Embryonic facial prominence (tissue), 1 donor: ENCODE data around the gene YIF1B.

Source experiments
- DNase-seq: peaks from one replicate; pipeline ENCODE4 v3.0.0-alpha.2; 2016; ENCODE audit errors: extremely low spot score

Gene YIF1B

DNA sequence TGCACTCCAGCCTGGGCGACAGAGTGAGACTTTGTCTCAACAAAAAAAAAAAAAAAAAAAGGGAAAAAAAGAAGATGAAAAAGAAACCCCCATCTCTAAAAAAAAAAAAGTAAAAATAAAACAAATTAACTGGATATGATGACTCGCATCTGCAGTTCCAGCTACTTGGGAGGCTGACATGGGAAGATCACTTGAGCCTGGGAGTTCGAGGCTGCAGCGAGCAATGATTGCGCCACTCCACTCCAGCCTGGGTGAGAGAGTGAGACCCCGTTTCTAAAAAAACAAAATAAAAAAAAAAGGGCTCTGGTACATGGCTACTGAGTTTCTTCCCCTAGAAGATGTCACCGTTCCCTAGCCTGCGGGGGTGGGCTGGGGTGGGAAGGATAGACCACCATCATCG is 17.5 kb upstream of the YIF1B start:
- DNase-seq, result no peak

DNA sequence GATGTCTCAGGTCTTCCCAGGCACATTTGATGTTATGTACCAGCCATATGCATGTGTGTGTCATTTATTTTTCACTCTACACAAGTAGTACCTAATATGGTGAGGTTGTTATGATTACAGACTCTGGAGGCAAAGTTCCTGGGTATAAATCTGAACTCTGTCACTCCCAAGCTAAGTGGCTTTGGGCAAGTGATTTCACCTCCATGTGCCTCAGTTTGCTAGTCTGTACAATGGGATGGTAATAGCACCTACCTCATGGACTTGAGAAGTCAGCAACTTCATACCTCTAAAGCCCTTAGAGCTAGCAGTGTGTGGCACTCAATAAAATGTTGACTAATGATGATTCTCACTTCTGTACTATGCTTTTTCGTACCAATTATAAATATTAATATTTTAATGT is 16.0 kb upstream of the YIF1B start:
- no peak for DNase-seq

DNA sequence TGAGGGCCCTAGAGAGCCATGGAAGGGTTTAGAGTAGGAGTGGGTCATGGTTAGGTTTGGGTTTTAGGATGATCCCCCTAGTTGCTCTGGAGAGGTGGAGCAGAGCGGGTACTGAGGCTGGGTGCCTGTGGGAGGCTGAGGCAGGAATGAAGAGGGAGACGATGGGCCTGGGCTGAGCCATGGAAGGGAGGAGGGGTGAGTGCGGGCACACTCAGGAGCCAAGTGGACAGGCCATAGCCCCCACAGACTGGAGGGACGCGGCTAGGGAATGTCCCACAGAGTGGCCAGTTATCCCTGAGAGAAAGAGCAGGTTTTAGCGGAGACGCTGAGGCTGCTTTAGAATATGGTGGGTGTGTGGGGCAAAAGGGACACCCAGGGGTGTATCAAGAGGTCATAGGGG is 13.9 kb upstream of the YIF1B start:
- no peak for DNase-seq

DNA sequence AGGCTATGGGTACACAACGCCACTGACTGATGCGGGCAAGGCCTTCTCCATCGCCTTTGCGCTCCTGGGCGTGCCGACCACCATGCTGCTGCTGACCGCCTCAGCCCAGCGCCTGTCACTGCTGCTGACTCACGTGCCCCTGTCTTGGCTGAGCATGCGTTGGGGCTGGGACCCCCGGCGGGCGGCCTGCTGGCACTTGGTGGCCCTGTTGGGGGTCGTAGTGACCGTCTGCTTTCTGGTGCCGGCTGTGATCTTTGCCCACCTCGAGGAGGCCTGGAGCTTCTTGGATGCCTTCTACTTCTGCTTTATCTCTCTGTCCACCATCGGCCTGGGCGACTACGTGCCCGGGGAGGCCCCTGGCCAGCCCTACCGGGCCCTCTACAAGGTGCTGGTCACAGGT is 10.8 kb upstream of the YIF1B start:
- no peak for DNase-seq

DNA sequence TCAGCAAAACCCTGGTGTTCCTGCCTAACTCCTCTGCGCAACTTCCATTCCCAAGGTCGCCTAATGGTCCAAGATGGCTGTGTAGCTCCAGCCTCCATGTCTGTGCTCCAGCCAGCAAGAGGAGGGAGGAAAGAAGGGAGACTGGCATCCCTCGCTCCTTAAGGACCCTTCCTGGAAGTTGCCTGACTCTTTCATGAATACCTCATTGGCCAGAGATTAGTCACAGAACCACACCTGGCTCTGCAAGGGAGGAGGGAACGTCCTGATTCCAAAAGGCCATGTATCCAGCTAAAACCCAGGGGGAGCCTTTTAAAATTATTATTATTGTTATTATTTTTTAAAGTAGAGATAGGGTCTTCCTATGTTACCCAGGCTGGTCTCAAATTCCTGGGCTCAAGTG is 8.7 kb upstream of the YIF1B start:
- DNase-seq, result no peak

DNA sequence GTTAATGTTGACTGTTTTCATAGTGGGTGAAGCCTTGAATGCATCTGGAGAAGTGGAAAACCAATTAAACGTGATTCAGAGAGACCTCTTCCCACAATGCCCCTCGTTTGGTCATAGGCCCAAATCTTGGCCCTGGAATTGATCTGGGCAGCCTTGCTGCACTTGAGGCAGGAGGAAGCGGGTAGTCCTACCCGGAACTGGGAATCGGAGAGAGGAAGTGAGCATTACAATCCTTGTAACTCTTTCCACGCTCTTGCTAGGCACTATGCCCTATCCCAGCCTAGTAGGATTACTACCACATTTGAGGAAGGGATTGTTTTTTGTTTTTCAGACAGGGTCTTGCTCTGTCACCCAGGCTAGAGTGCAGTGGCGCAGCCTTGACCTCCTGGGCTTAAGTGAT is 7.5 kb upstream of the YIF1B start:
- DNase-seq, result no peak

DNA sequence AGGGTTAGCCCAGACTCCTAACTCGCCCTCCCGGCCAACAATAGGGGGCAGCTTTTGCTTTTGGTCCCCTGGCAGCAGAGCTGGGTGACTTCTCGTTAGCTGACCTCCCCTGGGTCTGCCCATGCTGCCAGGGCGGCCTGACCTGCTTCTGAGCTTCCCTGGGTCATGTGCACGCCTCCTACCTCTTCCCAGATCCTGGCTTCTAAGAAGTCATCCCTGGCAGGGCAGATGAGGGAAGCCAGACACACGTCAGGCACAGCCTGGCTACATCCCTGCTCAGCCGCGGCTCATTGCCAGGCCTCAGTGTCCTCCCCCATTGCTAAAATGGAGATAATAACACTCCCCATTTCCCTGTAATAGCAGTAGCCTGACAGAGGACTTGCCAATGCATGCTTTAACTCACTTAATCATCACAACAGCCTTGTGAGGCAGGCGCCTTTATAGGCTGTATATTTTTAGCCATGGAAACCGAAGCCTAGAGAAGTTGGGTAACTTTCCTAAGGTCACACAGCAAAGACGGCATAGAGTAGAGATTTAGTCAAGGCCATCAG is 6.0 kb upstream of the YIF1B start:
- DNase-seq, result no peak

DNA sequence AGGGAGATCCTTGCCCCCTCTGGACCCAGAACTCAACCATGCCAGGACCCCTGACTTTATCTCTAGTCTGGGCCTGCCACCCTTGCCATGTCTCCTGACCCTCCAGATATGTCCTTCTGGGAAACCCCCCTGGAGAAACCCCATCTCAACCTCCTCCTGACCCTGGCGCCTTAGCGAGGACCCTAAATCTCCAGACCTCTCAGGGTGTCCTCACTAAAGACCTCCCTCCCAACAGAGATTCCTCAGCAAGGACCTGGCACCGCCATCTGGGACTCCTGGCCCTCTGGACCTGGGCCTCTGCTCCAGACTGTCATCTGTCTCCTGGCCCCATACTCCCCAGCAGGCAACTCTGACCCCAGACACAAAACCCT is 5.2 kb upstream of the YIF1B start:
- DNase-seq, result no peak

DNA sequence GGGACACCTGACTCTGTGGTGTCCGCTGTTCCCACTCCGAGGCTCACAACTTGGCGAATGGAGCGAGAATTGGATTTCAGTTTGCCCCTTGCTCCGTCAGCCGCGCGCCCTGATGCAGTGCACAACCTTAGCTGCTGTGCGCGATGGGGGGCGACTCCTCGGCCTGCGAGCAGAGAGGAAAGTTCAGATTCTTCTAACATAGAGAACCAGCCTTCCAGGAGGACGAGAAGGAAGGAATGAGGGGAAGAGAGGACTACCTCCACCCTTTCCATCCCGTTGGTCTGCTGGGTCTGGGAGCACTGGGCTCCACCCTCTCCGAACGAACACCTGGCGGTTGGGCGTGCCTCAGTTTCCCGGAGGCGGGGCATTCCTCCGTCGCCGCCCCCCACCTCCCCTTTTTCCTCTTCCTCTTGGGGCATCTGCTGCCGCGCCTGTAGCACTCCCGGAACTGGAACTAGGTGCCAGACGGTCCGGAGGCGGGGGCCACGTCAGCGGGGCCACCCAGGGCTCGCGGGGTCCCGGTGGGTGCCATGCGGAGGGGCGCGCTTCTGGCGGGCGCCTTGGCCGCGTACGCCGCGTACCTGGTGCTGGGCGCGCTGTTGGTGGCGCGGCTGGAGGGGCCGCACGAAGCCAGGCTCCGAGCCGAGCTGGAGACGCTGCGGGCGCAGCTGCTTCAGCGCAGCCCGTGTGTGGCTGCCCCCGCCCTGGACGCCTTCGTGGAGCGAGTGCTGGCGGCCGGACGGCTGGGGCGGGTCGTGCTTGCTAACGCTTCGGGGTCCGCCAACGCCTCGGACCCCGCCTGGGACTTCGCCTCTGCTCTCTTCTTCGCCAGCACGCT is 3.9 kb upstream of the YIF1B start, which contains the start of gene KCNK6:
Gene KCNK6 (plus strand): TSS at position 425 of the 838 bp plus-strand sequence. CDS start 106 bp downstream, at position 531.
- DNase-seq, result no peak

DNA sequence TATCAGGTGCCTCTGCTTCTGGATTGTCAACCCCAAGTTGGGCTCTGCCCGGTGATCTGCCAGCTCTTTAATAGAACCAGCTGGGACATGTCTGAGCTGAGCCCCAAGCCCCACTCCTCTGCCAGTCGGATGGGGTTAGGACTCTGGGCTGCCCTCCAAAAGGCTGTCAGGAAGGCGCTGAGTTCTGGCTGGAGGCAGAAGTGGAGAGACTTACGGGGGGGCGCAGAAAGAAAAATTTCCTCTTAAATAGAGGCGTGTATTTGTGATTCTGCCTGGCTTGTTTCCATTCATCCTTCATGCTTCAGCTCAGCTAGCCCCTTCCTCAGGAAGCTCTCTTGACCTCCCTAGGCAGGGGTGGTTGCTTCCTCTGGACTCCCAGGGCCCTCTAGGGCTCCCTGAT is 2.9 kb upstream of the YIF1B start:
- no peak for DNase-seq

DNA sequence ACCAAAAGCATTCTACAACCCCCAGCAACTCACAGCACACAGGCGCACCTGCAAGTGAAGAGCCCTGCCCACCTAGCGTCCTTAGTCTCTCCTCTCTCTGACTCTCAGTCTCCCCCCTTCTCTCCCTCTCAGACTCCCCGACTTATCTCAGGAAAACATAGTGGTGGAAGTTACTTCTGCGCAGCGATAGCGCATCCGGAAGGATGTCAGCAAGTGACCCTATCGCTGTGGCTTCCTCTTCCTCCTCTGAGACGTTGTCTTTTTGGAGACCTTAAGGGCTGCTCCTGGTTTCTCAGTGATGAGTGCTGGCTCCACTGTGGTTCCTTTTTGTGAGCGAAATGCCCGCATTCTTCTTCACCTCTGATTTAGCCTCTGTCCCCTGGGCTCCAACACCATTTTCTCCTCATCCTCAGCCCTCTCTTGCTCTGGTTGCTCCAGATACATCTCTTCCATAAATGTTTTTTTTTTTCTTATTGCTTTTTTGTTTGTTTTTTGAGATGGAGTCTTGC is 1.4 kb upstream of the YIF1B start:
- DNase-seq, result no peak

DNA sequence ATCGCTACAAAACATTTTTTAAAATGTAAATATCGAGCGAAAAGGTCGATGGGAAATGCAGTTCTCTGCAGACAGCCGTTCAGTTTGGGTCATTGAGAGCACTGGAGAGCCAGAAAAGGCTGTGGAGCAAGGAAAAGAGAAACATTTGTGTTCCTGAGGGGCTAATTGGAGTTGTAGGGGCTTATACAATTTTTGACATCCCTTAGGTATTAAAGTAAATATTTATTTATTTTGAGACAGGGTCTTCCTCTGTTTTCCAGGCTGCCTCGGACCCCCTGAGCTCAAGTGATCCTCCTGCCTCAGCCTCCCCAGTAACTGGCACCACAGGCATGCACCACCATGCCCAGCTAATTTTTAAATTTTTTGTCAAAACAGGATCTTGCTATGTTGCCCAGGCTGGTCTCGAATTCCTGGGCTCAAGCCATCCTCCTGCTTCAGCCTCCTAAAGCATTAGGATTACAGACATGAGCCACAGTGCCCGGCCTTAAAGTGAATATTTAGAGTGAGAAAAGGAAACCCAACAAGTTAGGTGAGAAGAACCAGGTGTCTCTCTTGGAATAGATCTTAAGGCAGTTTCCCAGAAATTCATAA is 825 bp upstream of the YIF1B start:
- no peak for DNase-seq

DNA sequence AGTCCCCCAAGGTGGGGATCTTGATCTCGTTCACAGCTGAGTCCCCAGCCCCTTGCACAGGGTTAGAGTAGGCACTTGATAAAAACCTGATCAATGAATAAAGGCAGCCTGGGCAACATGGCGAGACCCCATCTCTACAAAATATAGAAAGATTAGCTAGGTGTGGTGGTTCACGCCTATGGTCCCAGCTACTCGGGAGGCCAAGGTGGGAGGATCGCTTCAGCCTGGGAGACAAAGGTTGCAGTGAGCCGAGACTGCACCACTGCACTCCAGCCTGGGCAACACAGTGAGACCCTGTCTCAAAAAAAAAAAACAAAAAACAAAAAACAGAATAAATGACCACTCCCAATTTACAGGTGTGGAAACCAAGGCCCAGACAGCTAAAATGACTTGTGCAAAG is 4.8 kb downstream of the YIF1B start:
- no peak for DNase-seq

DNA sequence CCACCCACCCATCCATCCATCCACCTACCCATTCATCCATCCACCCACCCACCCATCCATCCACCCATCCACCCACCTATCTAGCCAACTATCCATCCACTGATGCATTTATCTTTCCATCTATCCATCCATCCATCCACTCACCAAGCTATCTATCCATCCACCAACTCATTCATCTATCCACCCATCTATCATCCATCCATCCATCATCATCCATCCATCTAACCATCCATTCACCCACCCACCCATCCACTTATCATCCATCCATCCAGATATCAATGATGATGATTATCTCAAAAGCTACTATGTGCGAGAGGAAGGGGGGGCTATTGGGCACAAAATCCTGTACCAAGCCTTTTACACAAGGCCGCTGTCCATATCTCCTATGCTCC is 5.5 kb downstream of the YIF1B start:
- no peak for DNase-seq

DNA sequence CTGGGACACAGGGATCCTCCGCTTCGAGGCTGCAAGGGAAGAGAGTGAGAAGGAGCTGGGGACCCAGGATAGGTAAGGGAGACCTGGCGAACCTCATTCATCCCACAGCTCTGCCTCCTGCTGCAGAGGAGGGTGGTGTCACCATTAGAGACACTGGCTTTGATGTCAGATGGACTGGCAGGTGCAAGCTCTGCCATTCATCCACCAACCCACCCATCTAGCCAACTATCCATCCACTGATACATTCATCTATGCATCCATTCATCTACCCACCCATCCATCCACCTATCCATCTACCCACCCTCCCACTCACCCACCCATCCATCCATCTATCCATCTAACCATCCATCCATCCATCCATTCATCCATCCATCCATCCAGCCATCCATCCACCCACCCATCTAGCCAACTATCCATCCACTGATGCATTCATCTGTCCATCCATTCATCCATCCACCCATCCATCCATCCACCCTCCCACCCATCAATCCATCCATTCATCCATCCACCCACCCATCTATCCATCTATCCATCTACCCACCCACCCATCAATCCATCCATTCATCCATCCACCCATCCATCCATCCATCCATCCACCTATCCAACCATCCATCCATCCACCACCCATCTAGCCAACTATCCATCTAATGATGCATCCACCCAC is 6.0 kb downstream of the YIF1B start:
- no peak for DNase-seq

DNA sequence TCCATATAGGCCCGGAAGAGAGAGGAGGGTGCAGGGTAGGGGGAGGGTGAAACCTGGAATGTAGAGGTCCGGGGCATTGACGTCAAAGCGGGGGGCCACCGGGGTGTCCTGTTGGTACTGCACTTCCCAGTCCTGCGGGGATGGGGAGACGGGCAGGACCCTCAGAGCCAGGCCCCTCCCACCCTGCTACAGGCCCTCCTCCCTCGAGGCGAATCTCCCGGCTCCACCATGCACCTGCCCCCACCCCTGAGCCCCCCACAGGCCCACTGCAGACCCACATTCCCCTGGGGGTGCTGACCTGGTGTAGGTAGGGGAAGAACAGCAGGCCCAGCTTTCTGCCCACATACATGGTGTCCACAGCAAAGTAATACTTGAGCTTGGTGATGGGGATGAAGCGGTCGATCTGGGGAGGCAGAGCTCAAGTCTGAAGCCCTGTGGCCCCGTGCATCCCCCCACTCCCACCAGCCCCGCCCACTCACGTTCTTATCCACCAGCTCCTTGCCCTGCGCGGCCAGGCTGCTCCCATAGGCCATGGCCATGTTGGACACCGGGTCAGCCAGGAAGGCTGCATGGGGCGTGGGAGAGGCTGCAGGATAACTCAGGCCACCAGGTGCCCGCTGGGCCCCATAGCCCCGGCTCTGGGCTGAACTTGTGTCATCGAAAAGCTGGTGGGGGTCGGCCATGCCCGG is 6.7 kb downstream of the YIF1B start:
- DNase-seq, result no peak

DNA sequence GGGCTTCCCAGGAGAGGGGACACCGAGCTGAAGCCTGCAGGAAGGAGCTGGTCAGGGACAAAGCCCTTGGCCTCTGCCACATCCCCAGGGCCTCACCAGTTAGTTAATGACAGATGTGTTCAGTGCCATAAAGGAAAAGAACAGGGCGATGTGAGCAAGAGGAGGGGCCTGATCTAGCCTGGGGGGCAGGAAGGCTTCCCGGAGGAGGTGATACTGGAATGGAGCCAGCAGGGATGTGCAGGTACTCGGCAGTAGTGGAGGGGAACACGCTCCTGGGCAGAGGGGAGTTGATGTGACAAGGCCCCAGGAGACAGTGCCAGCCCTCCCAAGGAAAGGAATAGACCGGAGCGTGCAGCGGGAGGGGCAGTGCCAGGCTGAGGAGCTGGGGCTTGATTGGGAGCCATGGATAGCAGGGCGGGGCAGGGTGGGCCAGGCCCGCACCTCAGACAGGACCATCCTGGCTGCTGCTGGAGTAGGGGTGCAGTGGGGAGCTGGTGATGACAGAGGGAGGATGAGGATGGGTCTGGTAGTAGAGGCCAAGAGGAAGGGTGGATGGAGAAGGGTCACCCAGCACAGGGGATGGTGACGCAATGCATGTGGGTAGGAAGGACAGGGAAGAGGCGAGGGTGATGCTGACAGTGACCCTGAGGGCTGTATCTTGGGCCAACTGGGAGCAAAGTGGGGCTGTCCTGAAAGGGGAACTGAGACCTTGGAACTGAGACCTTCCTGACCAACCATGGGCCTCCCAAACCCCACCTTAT is 7.6 kb downstream of the YIF1B start:
- no peak for DNase-seq

DNA sequence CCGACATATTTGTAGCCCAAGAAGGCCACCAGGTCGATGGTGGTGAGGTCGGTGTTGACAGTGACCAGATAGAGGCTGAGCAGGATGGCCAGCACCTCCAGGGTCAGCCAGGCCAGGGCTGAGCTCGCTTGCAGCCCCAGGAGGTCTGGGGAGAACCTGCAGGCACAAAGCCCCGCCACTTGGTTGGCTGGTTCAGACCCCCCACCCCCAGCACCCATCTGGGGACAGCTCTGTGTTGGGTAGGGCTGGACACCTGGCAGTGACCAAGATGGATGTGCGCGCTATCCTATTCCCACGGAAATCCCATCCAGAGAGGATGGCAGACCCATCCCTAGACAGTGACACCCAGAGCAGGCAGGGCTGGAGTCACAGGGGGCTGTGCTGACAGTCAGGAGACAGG is 8.2 kb downstream of the YIF1B start:
- DNase-seq, result no peak

DNA sequence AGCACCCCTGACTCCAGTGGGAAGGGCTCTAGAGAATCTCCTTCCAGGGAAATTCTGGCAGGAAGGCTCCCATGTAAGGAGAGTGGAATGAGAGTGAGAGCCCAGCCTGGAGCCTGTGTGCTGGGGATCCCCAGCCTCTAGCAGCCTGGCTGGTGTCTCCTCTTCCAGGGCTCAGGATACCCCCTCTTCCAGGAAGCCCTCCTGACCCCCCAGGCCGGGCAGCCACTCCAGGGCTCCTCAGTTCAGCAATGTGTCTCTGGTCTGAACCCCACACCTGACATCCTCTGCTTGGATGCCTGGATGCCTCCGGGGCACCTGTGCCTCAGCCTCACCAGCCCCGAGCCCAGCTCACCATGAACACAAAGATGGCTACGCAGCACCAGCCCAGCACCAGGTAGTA is 8.7 kb downstream of the YIF1B start:
- DNase-seq, result no peak

DNA sequence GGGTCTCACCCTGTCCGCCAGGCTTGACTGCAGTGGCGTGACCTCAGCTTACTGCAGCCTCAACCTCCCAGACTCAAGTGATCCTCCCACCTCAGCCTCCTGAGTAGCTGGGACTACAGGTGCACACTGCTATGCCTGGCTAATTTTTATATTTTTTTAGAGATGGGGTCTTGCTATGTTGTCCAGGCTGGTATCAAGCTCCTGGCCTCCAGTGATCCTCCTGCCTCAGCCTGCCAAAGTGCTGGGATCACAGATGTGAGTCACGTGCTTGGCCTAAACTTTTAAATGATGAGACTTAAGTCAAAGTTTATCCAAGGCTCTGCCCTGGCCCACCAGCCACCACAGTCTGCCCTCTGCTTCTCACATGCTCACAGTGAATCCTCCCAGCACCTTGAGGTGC is 9.5 kb downstream of the YIF1B start:
- no peak for DNase-seq

DNA sequence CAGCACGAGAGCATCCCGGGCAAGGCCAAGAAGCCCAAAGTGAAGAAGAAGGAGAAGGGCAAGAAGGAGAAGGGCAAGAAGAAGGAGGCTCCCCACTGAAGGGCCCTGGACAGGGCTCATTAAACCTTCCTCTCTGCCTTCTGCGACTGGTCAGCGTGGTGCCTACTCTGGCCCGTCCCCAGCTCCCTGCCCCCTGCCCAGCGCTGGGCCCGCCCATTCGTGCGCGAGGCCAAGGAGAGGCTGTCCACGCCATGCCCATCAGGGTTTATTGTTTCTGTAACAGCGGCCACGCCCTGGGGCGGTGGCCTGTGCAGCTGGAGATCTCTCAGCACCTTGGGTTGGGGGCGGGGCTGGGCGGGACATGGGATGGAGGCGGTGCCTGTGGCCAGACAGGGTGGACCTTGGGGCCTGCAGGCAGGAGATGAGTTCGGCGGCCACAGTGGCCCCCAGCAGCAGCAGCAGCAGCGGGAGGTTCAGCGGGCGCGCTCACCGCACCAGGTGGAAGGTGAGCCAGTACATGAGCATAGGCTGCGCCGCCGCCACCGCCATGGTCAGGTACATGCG is 10.8 kb downstream of the YIF1B start:
- no peak for DNase-seq
